T-helper 2 cell (primary cell): ENCODE data around the gene HBQ1.
A peak's percentile ranks its signal among the peaks of the same experiment; 100 is the strongest.
"Not testable (repeated sequence)": the region's sequence is repeated elsewhere in the genome, so short reads cannot be mapped to it uniquely, and the experiment has no call there.

Source experiments
- DNase-seq, 5 experiments: peaks; one replicate each; pipeline versions ENCODE4 v3.0.0 to v3.0.0-alpha.2; 2012 to 2022

HBQ1 gene

GRCh38 chr16:160691-161190 is 19.5 kb upstream of the HBQ1 start:
- DNase-seq, result no peak

- no peak for DNase-seq
These were observed 17.8 kb upstream of the HBQ1 start for GRCh38 chr16:162271-162991.

GRCh38 chr16:163139-163538 is 17.1 kb upstream of the HBQ1 start:
- DNase-seq, result not testable (repeated sequence)

GRCh38 chr16:163696-164095 is 16.6 kb upstream of the HBQ1 start:
- DNase-seq, result not testable (repeated sequence)

GRCh38 chr16:164134-164823 is 16.0 kb upstream of the HBQ1 start:
- not testable (repeated sequence) for DNase-seq

GRCh38 chr16:164827-165538 is 15.3 kb upstream of the HBQ1 start:
- DNase-seq, result no peak

GRCh38 chr16:165539-166374 is 14.5 kb upstream of the HBQ1 start, which contains the start of gene HBM:
Gene HBM (plus strand): TSS chr16:165978. CDS start chr16:165998, 20 bp downstream.
- peak in 1 of 5 experiments; percentile 33 for DNase-seq

- DNase-seq, result no peak
These were observed 13.7 kb upstream of the HBQ1 start for GRCh38 chr16:166375-167121.

- no peak for DNase-seq
These were observed 13.1 kb upstream of the HBQ1 start for GRCh38 chr16:167122-167690.

GRCh38 chr16:168424-168823 is 11.8 kb upstream of the HBQ1 start:
- no peak for DNase-seq

GRCh38 chr16:169014-169413 is 11.2 kb upstream of the HBQ1 start:
- DNase-seq, result no peak

GRCh38 chr16:170088-170507 is 10.2 kb upstream of the HBQ1 start:
- DNase-seq, result not testable (repeated sequence)

- DNase-seq, result no peak
These were observed 9.5 kb upstream of the HBQ1 start for GRCh38 chr16:170788-171187.

GRCh38 chr16:172374-172941 is 7.8 kb upstream of the HBQ1 start, which contains the start of gene HBA2:
Gene HBA2 (plus strand): TSS chr16:172876. CDS start chr16:172913, 37 bp downstream.
- not testable (repeated sequence) for DNase-seq

GRCh38 chr16:173211-173854 is 6.9 kb upstream of the HBQ1 start:
- DNase-seq, result not testable (repeated sequence)

- DNase-seq, result not testable (repeated sequence)
These were observed 6.1 kb upstream of the HBQ1 start for GRCh38 chr16:173928-174769.

GRCh38 chr16:175011-175949 is 5.0 kb upstream of the HBQ1 start:
- no peak for DNase-seq

GRCh38 chr16:176006-176405 is 4.3 kb upstream of the HBQ1 start:
- not testable (repeated sequence) for DNase-seq
